EL (cell line): ENCODE measurements around the gene ANXA3.
"Not testable (repeated sequence)": the region's sequence is repeated elsewhere in the genome, so short reads cannot be mapped to it uniquely, and the experiment has no call there.

Source experiments
- DNase-seq: peaks from one replicate; pipeline ENCODE4 v3.0.0-alpha.2; 2016

The ANXA3 gene, protein sequence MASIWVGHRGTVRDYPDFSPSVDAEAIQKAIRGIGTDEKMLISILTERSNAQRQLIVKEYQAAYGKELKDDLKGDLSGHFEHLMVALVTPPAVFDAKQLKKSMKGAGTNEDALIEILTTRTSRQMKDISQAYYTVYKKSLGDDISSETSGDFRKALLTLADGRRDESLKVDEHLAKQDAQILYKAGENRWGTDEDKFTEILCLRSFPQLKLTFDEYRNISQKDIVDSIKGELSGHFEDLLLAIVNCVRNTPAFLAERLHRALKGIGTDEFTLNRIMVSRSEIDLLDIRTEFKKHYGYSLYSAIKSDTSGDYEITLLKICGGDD

DNA sequence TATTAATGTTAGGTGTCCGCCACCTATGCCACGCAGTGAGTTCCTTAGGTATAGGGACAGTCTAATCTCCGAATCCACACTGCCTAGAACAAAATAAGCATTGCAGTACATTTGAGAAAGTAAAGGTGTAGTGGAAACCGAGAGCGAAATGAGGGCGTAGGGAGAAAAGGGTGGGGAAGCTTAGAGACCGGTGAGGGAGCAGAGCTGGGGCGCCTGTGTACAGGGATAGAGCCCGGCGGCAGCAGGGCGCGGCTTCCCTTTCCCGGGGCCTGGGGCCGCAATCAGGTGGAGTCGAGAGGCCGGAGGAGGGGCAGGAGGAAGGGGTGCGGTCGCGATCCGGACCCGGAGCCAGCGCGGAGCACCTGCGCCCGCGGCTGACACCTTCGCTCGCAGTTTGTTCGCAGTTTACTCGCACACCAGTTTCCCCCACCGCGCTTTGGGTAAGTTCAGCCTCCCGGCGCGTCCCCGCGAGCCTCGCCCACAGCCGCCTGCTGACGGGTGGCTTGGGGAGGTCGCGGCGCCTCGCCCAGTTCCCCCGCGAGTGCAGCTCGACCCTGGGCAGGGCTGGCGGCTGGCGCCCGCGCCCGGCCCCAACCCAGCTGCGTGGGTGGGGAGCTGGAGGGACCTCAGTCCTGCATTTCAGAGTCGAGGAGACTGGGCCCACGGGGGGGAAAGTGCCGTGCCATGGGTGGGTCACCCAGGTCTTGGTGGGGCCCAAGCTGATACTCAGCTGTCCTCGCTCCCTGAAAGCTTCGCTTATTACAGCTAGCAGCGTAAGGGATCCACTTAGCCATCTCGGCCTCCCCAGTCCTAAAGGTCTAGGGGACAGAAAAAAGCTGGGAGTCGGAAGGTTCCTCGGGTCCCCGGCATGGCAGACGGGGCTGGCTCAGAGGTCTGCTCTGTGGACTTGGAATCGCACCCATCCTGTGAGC lies at the start of gene ANXA3:
Gene ANXA3 (plus strand): TSS at position 351 of the 932 bp plus-strand sequence. CDS start 2,704 bp downstream, outside the sequence.
- DNase-seq, result no peak

GRCh38 chr4:78506260-78506659 lies 45.3 kb upstream of the ANXA3 start:
- DNase-seq, result not testable (repeated sequence)

DNA sequence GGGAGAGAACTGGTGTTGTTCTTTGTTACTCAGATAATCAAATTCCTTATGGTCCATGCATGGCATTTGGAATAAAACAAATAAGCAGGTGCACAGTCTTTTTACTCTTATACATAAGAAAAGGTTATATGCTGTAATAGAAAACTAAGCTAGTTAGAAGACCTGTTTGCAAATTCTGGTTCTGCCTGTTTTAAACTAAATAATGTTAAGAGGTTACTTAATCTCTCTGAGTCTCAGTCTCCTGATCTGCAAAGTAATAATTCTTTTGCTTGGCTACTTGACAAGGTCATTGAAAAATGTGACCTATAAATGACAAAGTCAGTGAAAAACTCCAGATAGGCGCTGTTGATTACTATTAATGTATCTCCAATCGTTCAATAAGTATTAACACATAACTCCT lies 42.5 kb upstream of the ANXA3 start:
- DNase-seq, result no peak

GRCh38 chr4:78510108-78510507 lies 41.5 kb upstream of the ANXA3 start:
- DNase-seq, result no peak

GRCh38 chr4:78510681-78511080 lies 40.9 kb upstream of the ANXA3 start:
- peak; percentile 5 for DNase-seq

- DNase-seq, result no peak
These were observed 39.1 kb upstream of the ANXA3 start for GRCh38 chr4:78512357-78512920.

GRCh38 chr4:78513411-78513975 lies 38.1 kb upstream of the ANXA3 start:
- DNase-seq, result no peak

DNA sequence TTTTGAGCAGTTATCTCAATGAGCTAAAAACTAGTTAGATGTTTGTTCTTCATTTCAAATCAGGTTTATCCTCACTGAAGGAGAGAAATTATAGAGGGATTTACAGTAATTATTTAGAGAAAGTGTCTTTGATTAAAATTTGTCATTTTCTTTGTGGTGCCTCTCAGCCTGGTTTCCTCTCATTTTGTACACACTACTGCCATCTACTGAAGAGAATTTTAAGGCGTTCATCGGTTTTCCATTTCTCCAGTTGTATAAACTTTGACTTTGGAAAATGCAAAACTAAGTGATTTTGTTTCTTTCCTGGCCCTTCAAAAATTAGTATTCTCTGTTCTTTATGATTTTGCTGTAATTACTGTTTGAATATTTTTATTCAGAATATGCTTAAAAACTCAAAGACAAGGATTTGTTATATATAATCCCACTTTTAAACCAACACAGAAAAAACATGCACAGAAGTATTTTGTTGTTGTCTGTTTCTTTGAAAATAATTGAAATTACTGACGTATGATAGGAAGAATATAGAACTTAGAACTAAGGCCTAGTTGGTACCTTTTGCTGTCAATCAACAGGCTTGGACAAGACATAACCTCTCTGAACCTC lies 34.4 kb upstream of the ANXA3 start:
- DNase-seq, result peak; percentile 36

GRCh38 chr4:78518561-78518960 lies 33.0 kb upstream of the ANXA3 start:
- DNase-seq, result no peak

- DNase-seq, result no peak
These were observed 31.6 kb upstream of the ANXA3 start for GRCh38 chr4:78519962-78520361.

- no peak for DNase-seq
These were observed 30.8 kb upstream of the ANXA3 start for GRCh38 chr4:78520808-78521226.

DNA sequence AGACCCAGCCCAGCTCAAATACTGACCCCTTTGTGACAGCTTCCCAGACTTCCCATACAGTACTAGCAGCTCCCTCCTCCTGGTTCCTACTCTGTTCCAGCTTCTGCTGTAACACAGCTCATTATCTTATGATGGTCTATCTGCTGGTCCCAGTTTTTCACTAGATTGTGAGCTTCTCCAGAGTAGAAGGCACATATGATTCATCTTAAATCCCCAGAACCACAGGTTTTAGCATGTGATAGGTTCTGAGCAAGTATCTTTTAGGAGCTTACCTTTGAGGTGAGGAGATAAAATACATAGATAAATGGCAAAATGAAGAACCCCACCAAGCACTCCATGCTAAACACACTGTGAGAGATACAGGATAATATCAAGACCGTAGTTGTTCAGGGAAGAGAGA lies 27.6 kb upstream of the ANXA3 start:
- no peak for DNase-seq

DNA sequence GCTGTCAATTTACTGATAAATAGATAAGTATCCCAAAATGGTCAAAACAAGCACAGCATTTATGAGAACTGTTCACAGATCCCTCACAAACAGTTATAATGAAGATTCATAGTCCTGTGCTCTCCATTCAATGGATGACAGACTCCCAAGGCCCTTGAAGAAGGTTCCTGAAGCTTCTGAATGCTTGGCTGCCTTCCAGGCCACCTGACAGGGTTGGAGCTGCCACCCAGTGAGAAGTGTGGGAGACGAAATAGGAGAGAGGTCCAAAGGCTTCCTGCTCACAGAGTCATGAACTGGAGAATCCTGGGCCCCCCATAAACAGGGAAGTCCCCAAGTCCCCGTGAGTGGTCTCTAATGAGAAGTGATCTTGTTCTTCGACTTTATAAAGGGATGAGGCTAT lies 26.0 kb upstream of the ANXA3 start:
- no peak for DNase-seq

GRCh38 chr4:78527103-78527502 lies 24.5 kb upstream of the ANXA3 start:
- DNase-seq, result no peak

GRCh38 chr4:78527555-78527954 lies 24.0 kb upstream of the ANXA3 start:
- DNase-seq, result no peak

DNA sequence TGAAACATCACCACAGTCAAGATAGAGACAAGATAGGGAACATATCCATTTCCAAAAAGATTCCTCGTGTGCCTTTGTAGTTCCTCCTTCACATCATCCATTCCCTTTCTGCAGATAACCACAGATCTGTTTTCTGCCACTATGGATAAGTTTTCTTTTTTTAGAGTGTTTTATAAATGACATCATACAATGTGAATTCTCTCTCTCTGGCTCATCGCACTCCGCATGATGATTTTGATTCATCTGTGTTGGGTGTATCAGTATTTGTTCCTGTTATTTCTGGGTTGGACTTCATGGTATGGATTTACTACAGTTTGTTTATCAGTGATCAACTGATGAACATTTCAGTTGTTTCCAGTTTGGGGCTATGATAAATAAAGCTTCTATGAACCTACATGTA lies 23.2 kb upstream of the ANXA3 start:
- DNase-seq, result peak; percentile 67

DNA sequence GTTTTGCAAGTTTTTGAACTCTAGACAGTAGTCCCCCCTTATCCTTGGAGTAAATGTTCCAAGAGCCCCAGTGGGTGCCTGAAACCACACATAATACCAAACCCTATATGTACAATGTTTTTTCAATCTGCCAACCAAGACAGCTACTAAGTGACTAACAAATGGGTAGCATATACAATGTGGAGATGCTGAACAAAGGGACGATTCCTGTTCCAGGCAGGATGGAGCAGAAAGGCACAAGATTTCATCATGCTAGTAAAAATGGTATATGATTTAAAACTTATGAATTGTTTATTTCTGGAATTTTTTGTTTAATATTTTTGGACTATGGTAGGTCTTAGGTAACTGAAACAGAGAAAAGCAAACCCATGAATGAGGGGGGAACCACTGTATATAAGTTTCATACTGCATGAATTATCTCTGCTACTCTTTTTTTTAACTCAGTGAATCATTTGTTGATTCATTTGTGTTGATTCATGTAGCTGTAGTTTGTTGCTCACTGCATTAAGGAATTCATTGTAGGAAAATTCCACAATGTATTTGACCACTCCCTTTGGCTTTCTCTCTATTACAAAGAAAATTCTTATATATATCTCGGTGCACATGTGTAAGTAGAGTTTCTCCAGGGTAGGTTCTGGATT lies 21.9 kb upstream of the ANXA3 start:
- peak; percentile 57 for DNase-seq

- no peak for DNase-seq
These were observed 19.5 kb upstream of the ANXA3 start for GRCh38 chr4:78532046-78532445.

DNA sequence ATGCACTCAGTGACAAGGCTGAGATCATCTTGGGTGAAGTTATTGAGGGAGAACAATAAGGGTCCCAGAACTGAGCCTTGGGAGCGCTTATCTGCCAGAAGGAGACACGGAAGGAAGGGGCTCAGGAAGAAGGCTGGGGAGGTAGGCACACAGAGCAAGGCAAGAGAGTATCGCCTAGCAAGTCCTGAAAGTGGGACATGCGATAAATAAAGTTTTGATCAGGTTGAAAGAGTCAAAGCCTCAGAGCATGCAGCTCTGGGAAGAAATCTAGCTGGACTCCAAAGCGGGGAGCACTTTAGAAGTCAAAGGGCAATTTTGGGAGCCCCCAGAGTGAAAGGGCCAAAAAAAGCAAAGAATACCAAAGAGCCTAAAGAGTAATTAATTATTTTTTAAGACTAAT lies 17.7 kb upstream of the ANXA3 start:
- no peak for DNase-seq

GRCh38 chr4:78534286-78534955 lies 17.1 kb upstream of the ANXA3 start:
- no peak for DNase-seq

DNA sequence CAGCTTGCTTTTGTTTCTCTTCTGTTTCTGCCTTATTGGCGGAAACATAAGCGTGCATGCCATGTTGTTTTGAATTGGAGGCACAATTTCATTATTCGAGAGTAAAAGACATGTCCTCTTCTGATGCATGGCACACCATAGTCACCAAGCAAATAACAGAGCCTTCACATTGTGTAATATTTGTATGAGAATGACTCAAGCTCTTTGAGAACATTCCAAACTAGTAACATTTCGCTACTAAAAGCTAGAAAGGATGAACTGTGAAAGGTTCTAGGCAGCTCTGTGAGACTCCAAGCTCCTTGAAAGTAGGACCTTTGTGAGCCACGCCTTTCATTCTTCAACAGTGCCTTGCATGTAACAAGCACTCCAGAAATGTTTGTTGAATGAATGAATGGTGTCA lies 9.2 kb upstream of the ANXA3 start:
- peak; percentile 43 for DNase-seq
